Measurements from ENCODE around the gene PELI2.

PELI2 gene

DNA sequence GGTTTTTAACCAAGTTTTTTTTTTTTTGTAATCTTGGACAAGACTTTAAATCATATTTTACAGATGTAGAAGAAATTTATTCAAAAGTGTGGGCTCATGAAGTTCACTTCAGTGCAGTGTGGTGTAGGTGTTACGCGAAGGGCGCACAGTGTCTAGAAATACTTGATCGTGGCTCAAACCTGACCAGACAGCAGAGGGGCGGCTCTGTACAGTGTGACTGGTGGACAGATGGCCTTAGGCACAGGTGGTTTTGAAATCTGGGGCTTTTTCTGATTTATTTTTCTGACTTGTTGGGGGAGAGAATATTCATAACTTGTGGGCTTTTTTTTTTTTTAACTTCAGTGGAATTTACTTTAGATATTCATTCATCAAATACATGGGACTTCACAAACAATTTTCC lies 179.2 kb downstream of the PELI2 start:
- no peak for DNase-seq (ENCODE audit: low spot score)
- Histone ChIP-seq H2BK120ac (ENCODE audit: low read depth, low read length) (no peak overlapping the region), H3K4ac (ENCODE audit: low read length) (no peak overlapping the region), H3K79me1 (ENCODE audit: low read depth, low read length) (no peaks in the 10 kb centered on the region), H4K8ac (ENCODE audit: low read depth, low read length) (no peak overlapping the region), H3K9ac (ENCODE audit: low read depth, low read length, poor library complexity) (no peak overlapping the region), H3K36me3 (replicated peaks in 1 of 2; ENCODE audit: control insufficient read depth in 2 of 2, insufficient read depth in 2 of 2, low read length in 2 of 2) (peaks cover 4 to 7% of the 10 kb centered on the region in 2 donors), H2AFZ (ENCODE audit: low read length) (no peak overlapping the region), H4K91ac (ENCODE audit: low read depth, low read length, poor library complexity) (no peak overlapping the region), H2BK15ac (ENCODE audit: low read length) (no peak overlapping the region), H3K4me2 (ENCODE audit: insufficient read depth, low read length, poor library complexity, severe bottlenecking) (no peak overlapping the region), H3K9me3 (replicated peaks in 1 of 2; ENCODE audit: control insufficient read depth in 2 of 2, insufficient read depth in 1 of 2, low read depth in 1 of 2, low read length in 2 of 2) (peaks cover 0 to 4% of the 10 kb centered on the region in 2 donors), H3K18ac (ENCODE audit: low read length) (no peak overlapping the region), H2BK5ac (ENCODE audit: low read length) (no peak overlapping the region), H3K4me1 (ENCODE audit: control insufficient read depth in 2 of 2, insufficient read depth in 1 of 2, low read depth in 1 of 2, low read length in 2 of 2) (peaks cover 0 to 6% of the 10 kb centered on the region in 2 donors), H3K4me3 (ENCODE audit: low read length in 2 of 2) (no peak overlapping the region), H2AK5ac (ENCODE audit: low read depth, low read length) (no peak overlapping the region), H2BK12ac (ENCODE audit: low read length) (no peak overlapping the region), H3K27ac (replicated peaks; ENCODE audit: low read length) (no peak overlapping the region), H3K23ac (ENCODE audit: low read depth, low read length, poor library complexity) (no peak overlapping the region), H3K14ac (ENCODE audit: low read length) (no peak overlapping the region), H3K27me3 (ENCODE audit: control insufficient read depth in 3 of 3, insufficient read depth in 3 of 3, low read depth in 1 of 3, low read length in 3 of 3) (no peaks in the 10 kb centered on the region)
- WGBS, 2 donors (ENCODE audit: extremely low coverage in 2 of 2, insufficient read length in 2 of 2, insufficient replicate concordance in 1 of 2) = no CpG with 5 or more reads among the region's 5 CpGs

DNA sequence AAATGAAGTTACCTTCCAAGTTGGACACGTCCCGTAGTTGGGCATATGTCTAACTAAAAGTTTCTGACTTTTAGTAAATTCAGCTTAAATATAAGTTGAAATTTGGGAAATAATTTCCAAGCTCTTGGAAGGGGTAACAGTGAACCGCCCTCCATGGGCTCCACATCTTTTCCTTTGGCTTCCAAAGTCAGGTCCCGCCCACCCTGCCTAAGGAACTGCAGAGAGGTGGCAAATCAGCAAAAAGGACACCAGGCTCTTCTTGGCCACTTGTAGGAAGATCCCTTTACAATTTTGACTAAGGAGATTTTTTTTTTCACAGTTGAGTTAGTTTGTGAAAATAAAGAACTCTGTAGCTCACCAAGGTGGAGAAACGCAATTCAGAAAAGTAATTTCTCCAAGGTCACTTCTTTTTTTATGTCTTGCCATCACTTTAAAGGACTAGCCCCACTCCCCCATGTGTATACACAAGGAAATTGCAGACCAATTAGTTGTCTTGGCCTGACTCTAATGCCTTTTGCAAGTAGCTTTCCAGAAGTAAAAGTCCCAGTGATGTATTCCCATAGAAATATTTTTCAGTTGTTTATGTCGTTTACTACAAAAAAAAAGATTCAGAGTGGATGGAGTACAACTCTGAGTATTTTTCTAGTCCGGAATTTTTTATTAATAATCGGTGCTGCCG lies 181.2 kb downstream of the PELI2 start:
- H3K23ac ChIP-seq (ENCODE audit: low read depth, low read length, poor library complexity) = no peak overlapping the region
- no peak overlapping the region for H3K9ac ChIP-seq (ENCODE audit: low read depth, low read length, poor library complexity)
- H2AK5ac ChIP-seq (ENCODE audit: low read depth, low read length) = no peak overlapping the region
- H3K18ac ChIP-seq (ENCODE audit: low read length) = no peak overlapping the region
- no peak overlapping the region for H3K4ac ChIP-seq (ENCODE audit: low read length)
- H3K27ac ChIP-seq (replicated peaks; ENCODE audit: low read length) = no peak overlapping the region
- H3K14ac ChIP-seq (ENCODE audit: low read length) = no peak overlapping the region
- H3K4me2 ChIP-seq (ENCODE audit: insufficient read depth, low read length, poor library complexity, severe bottlenecking) = no peak overlapping the region
- no peak overlapping the region for H2BK12ac ChIP-seq (ENCODE audit: low read length)
- no peak overlapping the region for H2BK15ac ChIP-seq (ENCODE audit: low read length)
- no peak overlapping the region for H4K8ac ChIP-seq (ENCODE audit: low read depth, low read length)
- peaks cover 4 to 7% of the 10 kb centered on the region in 2 donors for H3K36me3 ChIP-seq (replicated peaks in 1 of 2; ENCODE audit: control insufficient read depth in 2 of 2, insufficient read depth in 2 of 2, low read length in 2 of 2)
- no peaks in the 10 kb centered on the region for H3K27me3 ChIP-seq (ENCODE audit: control insufficient read depth in 3 of 3, insufficient read depth in 3 of 3, low read depth in 1 of 3, low read length in 3 of 3)
- no peak overlapping the region for H2AFZ ChIP-seq (ENCODE audit: low read length)
- peaks cover 0 to under 1% of the 10 kb centered on the region in 2 donors for H3K4me1 ChIP-seq (ENCODE audit: control insufficient read depth in 2 of 2, insufficient read depth in 1 of 2, low read depth in 1 of 2, low read length in 2 of 2)
- WGBS, 2 donors (ENCODE audit: extremely low coverage in 2 of 2, insufficient read length in 2 of 2, insufficient replicate concordance in 1 of 2) = no CpG with 5 or more reads among the region's 9 CpGs
- no peak for DNase-seq (ENCODE audit: low spot score)
- no peaks in the 10 kb centered on the region for H3K79me1 ChIP-seq (ENCODE audit: low read depth, low read length)
- no peak overlapping the region for H2BK120ac ChIP-seq (ENCODE audit: low read depth, low read length)
- no peak overlapping the region for H3K4me3 ChIP-seq (ENCODE audit: low read length in 2 of 2)
- H4K91ac ChIP-seq (ENCODE audit: low read depth, low read length, poor library complexity) = no peak overlapping the region
- peaks cover 0 to 4% of the 10 kb centered on the region in 2 donors for H3K9me3 ChIP-seq (replicated peaks in 1 of 2; ENCODE audit: control insufficient read depth in 2 of 2, insufficient read depth in 1 of 2, low read depth in 1 of 2, low read length in 2 of 2)
- H2BK5ac ChIP-seq (ENCODE audit: low read length) = no peak overlapping the region

DNA sequence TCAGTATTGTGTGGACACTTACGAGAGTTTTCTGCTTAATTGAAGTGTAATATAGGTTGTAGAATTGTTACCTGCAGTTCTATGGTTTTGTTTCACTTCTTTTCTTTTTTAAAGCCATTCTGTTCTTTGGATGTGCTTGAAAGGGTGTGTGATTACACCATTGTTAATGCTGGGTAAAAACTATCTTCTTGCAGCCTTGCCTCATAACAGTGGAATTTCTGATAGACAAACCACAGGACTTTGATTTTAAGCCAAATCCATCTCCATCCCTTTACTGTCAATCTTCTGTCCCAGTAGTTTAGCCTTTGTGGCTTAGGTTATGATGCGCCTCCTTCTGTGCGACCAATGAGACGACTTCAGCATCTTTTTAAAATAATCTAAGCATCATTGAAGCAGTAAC lies 182.3 kb downstream of the PELI2 start:
- Histone ChIP-seq H3K9me3 (replicated peaks in 1 of 2; ENCODE audit: control insufficient read depth in 2 of 2, insufficient read depth in 1 of 2, low read depth in 1 of 2, low read length in 2 of 2) (peaks cover 0 to 4% of the 10 kb centered on the region in 2 donors), H3K14ac (ENCODE audit: low read length) (no peak overlapping the region), H3K79me1 (ENCODE audit: low read depth, low read length) (no peaks in the 10 kb centered on the region), H3K23ac (ENCODE audit: low read depth, low read length, poor library complexity) (no peak overlapping the region), H2BK5ac (ENCODE audit: low read length) (no peak overlapping the region), H3K27me3 (ENCODE audit: control insufficient read depth in 3 of 3, insufficient read depth in 3 of 3, low read depth in 1 of 3, low read length in 3 of 3) (no peaks in the 10 kb centered on the region), H4K91ac (ENCODE audit: low read depth, low read length, poor library complexity) (no peak overlapping the region), H3K36me3 (replicated peaks in 1 of 2; ENCODE audit: control insufficient read depth in 2 of 2, insufficient read depth in 2 of 2, low read length in 2 of 2) (peaks cover 2 to 7% of the 10 kb centered on the region in 2 donors), H2AK5ac (ENCODE audit: low read depth, low read length) (no peak overlapping the region), H3K27ac (replicated peaks; ENCODE audit: low read length) (no peak overlapping the region), H2BK120ac (ENCODE audit: low read depth, low read length) (no peak overlapping the region), H3K4me2 (ENCODE audit: insufficient read depth, low read length, poor library complexity, severe bottlenecking) (no peak overlapping the region), H3K4me3 (ENCODE audit: low read length in 2 of 2) (no peak overlapping the region), H4K8ac (ENCODE audit: low read depth, low read length) (no peak overlapping the region), H3K9ac (ENCODE audit: low read depth, low read length, poor library complexity) (no peak overlapping the region), H3K4ac (ENCODE audit: low read length) (no peak overlapping the region), H2AFZ (ENCODE audit: low read length) (no peak overlapping the region), H2BK15ac (ENCODE audit: low read length) (no peak overlapping the region), H2BK12ac (ENCODE audit: low read length) (no peak overlapping the region), H3K4me1 (ENCODE audit: control insufficient read depth in 2 of 2, insufficient read depth in 1 of 2, low read depth in 1 of 2, low read length in 2 of 2) (peaks cover 0 to 2% of the 10 kb centered on the region in 2 donors), H3K18ac (ENCODE audit: low read length) (no peak overlapping the region)
- no peak for DNase-seq (ENCODE audit: low spot score)
- WGBS, 2 donors (ENCODE audit: extremely low coverage in 2 of 2, insufficient read length in 2 of 2, insufficient replicate concordance in 1 of 2) = no CpG with 5 or more reads among the region's 4 CpGs

DNA sequence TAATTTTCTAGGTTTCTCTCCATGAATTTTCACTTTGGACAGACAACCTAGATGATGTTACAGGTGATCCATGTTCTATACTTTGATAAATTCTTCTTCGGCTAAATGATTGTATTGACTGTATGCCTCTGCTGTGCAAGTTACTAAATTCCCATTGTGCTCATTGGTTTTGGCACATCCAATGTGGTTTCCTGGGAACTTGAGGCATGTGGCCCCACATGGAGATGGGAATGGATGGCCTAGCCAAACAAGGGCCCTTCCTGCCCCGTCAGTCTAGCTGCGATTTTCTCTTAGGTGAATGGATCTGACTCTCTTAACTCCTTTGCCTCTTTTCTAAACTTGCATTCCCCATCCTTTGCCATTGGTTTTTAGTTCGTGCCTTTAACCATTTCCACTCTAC lies 186.2 kb downstream of the PELI2 start:
- Histone ChIP-seq H3K14ac (ENCODE audit: low read length) (no peak overlapping the region), H3K4me3 (ENCODE audit: low read length in 2 of 2) (no peak overlapping the region), H3K4me1 (ENCODE audit: control insufficient read depth in 2 of 2, insufficient read depth in 1 of 2, low read depth in 1 of 2, low read length in 2 of 2) (peaks cover 0 to 4% of the 10 kb centered on the region in 2 donors), H3K27ac (replicated peaks; ENCODE audit: low read length) (no peak overlapping the region), H3K4ac (ENCODE audit: low read length) (no peak overlapping the region), H3K18ac (ENCODE audit: low read length) (no peak overlapping the region), H3K23ac (ENCODE audit: low read depth, low read length, poor library complexity) (no peak overlapping the region), H2BK120ac (ENCODE audit: low read depth, low read length) (no peak overlapping the region), H4K91ac (ENCODE audit: low read depth, low read length, poor library complexity) (no peak overlapping the region), H2BK15ac (ENCODE audit: low read length) (no peak overlapping the region), H3K4me2 (ENCODE audit: insufficient read depth, low read length, poor library complexity, severe bottlenecking) (no peak overlapping the region), H3K9ac (ENCODE audit: low read depth, low read length, poor library complexity) (no peak overlapping the region), H2BK5ac (ENCODE audit: low read length) (no peak overlapping the region), H2AFZ (ENCODE audit: low read length) (no peak overlapping the region), H3K36me3 (replicated peaks in 1 of 2; ENCODE audit: control insufficient read depth in 2 of 2, insufficient read depth in 2 of 2, low read length in 2 of 2) (no peaks in the 10 kb centered on the region), H3K27me3 (ENCODE audit: control insufficient read depth in 3 of 3, insufficient read depth in 3 of 3, low read depth in 1 of 3, low read length in 3 of 3) (no peaks in the 10 kb centered on the region), H2AK5ac (ENCODE audit: low read depth, low read length) (no peak overlapping the region), H2BK12ac (ENCODE audit: low read length) (no peak overlapping the region), H4K8ac (ENCODE audit: low read depth, low read length) (no peak overlapping the region), H3K79me1 (ENCODE audit: low read depth, low read length) (no peaks in the 10 kb centered on the region), H3K9me3 (replicated peaks in 1 of 2; ENCODE audit: control insufficient read depth in 2 of 2, insufficient read depth in 1 of 2, low read depth in 1 of 2, low read length in 2 of 2) (peaks cover 0 to 4% of the 10 kb centered on the region in 2 donors)
- no CpG with 5 or more reads among the region's 4 CpGs for WGBS, 2 donors (ENCODE audit: extremely low coverage in 2 of 2, insufficient read length in 2 of 2, insufficient replicate concordance in 1 of 2)
- DNase-seq (ENCODE audit: low spot score) = no peak
